ENCODE data around the gene CBX1.

DNA sequence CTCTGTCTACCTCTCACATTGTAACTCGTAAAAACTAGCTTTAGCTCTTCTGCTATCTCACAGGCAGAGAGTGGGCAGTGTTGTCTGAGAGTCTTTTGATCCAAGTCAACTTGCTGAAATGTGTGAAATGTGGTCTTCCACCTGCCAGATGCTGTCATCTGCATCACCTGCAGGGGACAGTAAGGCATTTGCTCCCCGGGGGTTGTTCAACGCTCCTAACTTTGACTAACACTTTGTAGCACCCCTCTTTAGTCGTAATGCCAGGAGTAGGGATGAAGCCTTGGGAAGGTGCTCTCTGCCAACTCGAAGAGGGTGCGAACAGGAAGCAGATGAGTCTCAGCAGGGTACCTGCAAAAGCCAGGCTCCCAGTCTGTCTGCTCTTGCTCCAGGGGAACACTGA, 42.4 kb upstream of the CBX1 start:
- TF ChIP-seq, protein P1, sequence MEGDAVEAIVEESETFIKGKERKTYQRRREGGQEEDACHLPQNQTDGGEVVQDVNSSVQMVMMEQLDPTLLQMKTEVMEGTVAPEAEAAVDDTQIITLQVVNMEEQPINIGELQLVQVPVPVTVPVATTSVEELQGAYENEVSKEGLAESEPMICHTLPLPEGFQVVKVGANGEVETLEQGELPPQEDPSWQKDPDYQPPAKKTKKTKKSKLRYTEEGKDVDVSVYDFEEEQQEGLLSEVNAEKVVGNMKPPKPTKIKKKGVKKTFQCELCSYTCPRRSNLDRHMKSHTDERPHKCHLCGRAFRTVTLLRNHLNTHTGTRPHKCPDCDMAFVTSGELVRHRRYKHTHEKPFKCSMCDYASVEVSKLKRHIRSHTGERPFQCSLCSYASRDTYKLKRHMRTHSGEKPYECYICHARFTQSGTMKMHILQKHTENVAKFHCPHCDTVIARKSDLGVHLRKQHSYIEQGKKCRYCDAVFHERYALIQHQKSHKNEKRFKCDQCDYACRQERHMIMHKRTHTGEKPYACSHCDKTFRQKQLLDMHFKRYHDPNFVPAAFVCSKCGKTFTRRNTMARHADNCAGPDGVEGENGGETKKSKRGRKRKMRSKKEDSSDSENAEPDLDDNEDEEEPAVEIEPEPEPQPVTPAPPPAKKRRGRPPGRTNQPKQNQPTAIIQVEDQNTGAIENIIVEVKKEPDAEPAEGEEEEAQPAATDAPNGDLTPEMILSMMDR (IDR thresholded peaks at IDR 0.05): no peak
- no peak for TF ChIP-seq POLR2AphosphoS5 (IDR thresholded peaks at IDR 0.05)
- TF ChIP-seq EP300 (IDR thresholded peaks at IDR 0.05): no peak
